Memory B cell (primary cell): ENCODE measurements around the gene TMEM255B.
"Not testable (repeated sequence)": the region's sequence is repeated elsewhere in the genome, so short reads cannot be mapped to it uniquely, and the experiment has no call there.

Source experiments
- ATAC-seq: fragments of 150-1000 bp; cut with Tn5 transposase; 2 replicates; pipeline ENCODE4 v1.10.0; 2021; ENCODE audit warnings: low read depth, mild to moderate bottlenecking, moderate library complexity
- DNase-seq, 2 donors: peaks; one replicate each; pipeline ENCODE4 v3.0.0; 2022; ENCODE audit warnings: low spot score in 2 of 2
- H3K27ac Mint-ChIP-seq: one replicate; pipeline ENCODE4 v1.8.0; 2022; ENCODE audit warnings: mild to moderate bottlenecking, moderate library complexity, mixed read lengths
- H3K27me3 Mint-ChIP-seq: one replicate; pipeline ENCODE4 v1.8.0; 2022; ENCODE audit warnings: mixed read lengths
- H3K36me3 Mint-ChIP-seq: one replicate; pipeline ENCODE4 v1.8.0; 2022; ENCODE audit warnings: mild to moderate bottlenecking, mixed read lengths
- H3K4me1 Mint-ChIP-seq: one replicate; pipeline ENCODE4 v1.8.0; 2022; ENCODE audit warnings: mixed read lengths
- H3K4me3 Mint-ChIP-seq: one replicate; pipeline ENCODE4 v1.8.0; 2022; ENCODE audit warnings: mild to moderate bottlenecking, moderate library complexity, mixed read lengths
- H3K9me3 Mint-ChIP-seq: one replicate; pipeline ENCODE4 v1.8.0; 2022; ENCODE audit warnings: mixed read lengths

TMEM255B gene

GRCh38 chr13:113819341-113819730 is 60.3 kb downstream of the TMEM255B start:
- no peaks in the 10 kb centered on the region for H3K27me3 Mint-ChIP-seq
- peaks cover 24% of the 10 kb centered on the region for H3K4me1 Mint-ChIP-seq
- ATAC-seq (no peak), DNase-seq (no peak)
- no peaks in the 10 kb centered on the region for H3K9me3 Mint-ChIP-seq
- no peak overlapping the region for H3K4me3 Mint-ChIP-seq
- peaks cover 15% of the 10 kb centered on the region for H3K36me3 Mint-ChIP-seq
- no peak overlapping the region for H3K27ac Mint-ChIP-seq

GRCh38 chr13:113819731-113820715 is 61.0 kb downstream of the TMEM255B start:
- no peaks in the 10 kb centered on the region for H3K9me3 Mint-ChIP-seq
- H3K36me3 Mint-ChIP-seq, result peaks cover 15% of the 10 kb centered on the region
- peaks cover 22% of the 10 kb centered on the region for H3K4me1 Mint-ChIP-seq
- no peak overlapping the region for H3K27ac Mint-ChIP-seq
- DNase-seq, result no peak
- no peak overlapping the region for H3K4me3 Mint-ChIP-seq
- ATAC-seq, result no peak
- no peaks in the 10 kb centered on the region for H3K27me3 Mint-ChIP-seq

GRCh38 chr13:113820813-113821651 is 62.0 kb downstream of the TMEM255B start:
- no peak overlapping the region for H3K27ac Mint-ChIP-seq

GRCh38 chr13:113821847-113822246 is 62.8 kb downstream of the TMEM255B start:
- Mint-ChIP-seq H3K27ac (no peak overlapping the region), H3K4me3 (no peak overlapping the region), H3K4me1 (peaks cover 8% of the 10 kb centered on the region), H3K36me3 (peaks cover 11% of the 10 kb centered on the region), H3K9me3 (no peaks in the 10 kb centered on the region), H3K27me3 (no peaks in the 10 kb centered on the region)
- ATAC-seq, result no peak
- no peak for DNase-seq

More at GRCh38 chr13:113820813-113821651, 62.0 kb downstream of the TMEM255B start:
- Mint-ChIP-seq H3K4me3 (no peak overlapping the region), H3K9me3 (no peaks in the 10 kb centered on the region), H3K27me3 (no peaks in the 10 kb centered on the region), H3K4me1 (peaks cover 13% of the 10 kb centered on the region), H3K36me3 (peaks cover 11% of the 10 kb centered on the region)
- DNase-seq, result no peak
- no peak for ATAC-seq

GRCh38 chr13:113822266-113822665 is 63.2 kb downstream of the TMEM255B start:
- no peaks in the 10 kb centered on the region for H3K27me3 Mint-ChIP-seq
- no peak overlapping the region for H3K27ac Mint-ChIP-seq
- no peak for DNase-seq
- no peaks in the 10 kb centered on the region for H3K9me3 Mint-ChIP-seq
- no peak for ATAC-seq
- no peak overlapping the region for H3K4me3 Mint-ChIP-seq
- H3K36me3 Mint-ChIP-seq, result peaks cover 13% of the 10 kb centered on the region
- H3K4me1 Mint-ChIP-seq, result peaks cover 5% of the 10 kb centered on the region

- H3K4me1 Mint-ChIP-seq, result peaks cover 2% of the 10 kb centered on the region
- peaks cover 16% of the 10 kb centered on the region for H3K36me3 Mint-ChIP-seq
- no peaks in the 10 kb centered on the region for H3K27me3 Mint-ChIP-seq
- H3K4me3 Mint-ChIP-seq, result no peak overlapping the region
- DNase-seq, result no peak
- no peak for ATAC-seq
- H3K9me3 Mint-ChIP-seq, result no peaks in the 10 kb centered on the region
- H3K27ac Mint-ChIP-seq, result no peak overlapping the region
These were observed 64.1 kb downstream of the TMEM255B start for GRCh38 chr13:113822956-113823744.

- DNase-seq, result no peak
- ATAC-seq, result no peak
- Mint-ChIP-seq H3K9me3 (no peaks in the 10 kb centered on the region), H3K27me3 (no peaks in the 10 kb centered on the region), H3K36me3 (peaks cover 16% of the 10 kb centered on the region), H3K4me3 (no peak overlapping the region), H3K4me1 (peaks cover 2% of the 10 kb centered on the region), H3K27ac (no peak overlapping the region)
These were observed 64.7 kb downstream of the TMEM255B start for GRCh38 chr13:113823771-113824170.

GRCh38 chr13:113825841-113826240 is 66.8 kb downstream of the TMEM255B start:
- H3K4me3 Mint-ChIP-seq, result no peak overlapping the region
- H3K27ac Mint-ChIP-seq, result no peak overlapping the region
- no peaks in the 10 kb centered on the region for H3K27me3 Mint-ChIP-seq
- peaks cover 2% of the 10 kb centered on the region for H3K4me1 Mint-ChIP-seq
- ATAC-seq, result no peak
- peaks cover 18% of the 10 kb centered on the region for H3K36me3 Mint-ChIP-seq
- no peaks in the 10 kb centered on the region for H3K9me3 Mint-ChIP-seq
- no peak for DNase-seq

- H3K27me3 Mint-ChIP-seq, ATAC-seq, H3K4me1 Mint-ChIP-seq, H3K27ac Mint-ChIP-seq, H3K4me3 Mint-ChIP-seq, DNase-seq, H3K9me3 Mint-ChIP-seq: not testable (repeated sequence)
- peaks cover 15% of the 10 kb centered on the region for H3K36me3 Mint-ChIP-seq
These were observed 67.4 kb downstream of the TMEM255B start for GRCh38 chr13:113826446-113826845.

- Mint-ChIP-seq H3K4me1 (peaks cover 2% of the 10 kb centered on the region), H3K36me3 (peaks cover 12% of the 10 kb centered on the region), H3K4me3 (no peak overlapping the region), H3K9me3 (no peaks in the 10 kb centered on the region), H3K27me3 (no peaks in the 10 kb centered on the region), H3K27ac (no peak overlapping the region)
- DNase-seq (no peak), ATAC-seq (no peak)
These were observed 68.0 kb downstream of the TMEM255B start for GRCh38 chr13:113827021-113827420.

- ATAC-seq (no peak), DNase-seq (no peak)
- Mint-ChIP-seq H3K36me3 (peaks cover 11% of the 10 kb centered on the region), H3K4me3 (no peak overlapping the region), H3K4me1 (peaks cover under 1% of the 10 kb centered on the region), H3K27me3 (no peaks in the 10 kb centered on the region), H3K27ac (no peak overlapping the region), H3K9me3 (no peaks in the 10 kb centered on the region)
These were observed 69.3 kb downstream of the TMEM255B start for GRCh38 chr13:113828282-113828825.

- H3K9me3 Mint-ChIP-seq, H3K4me3 Mint-ChIP-seq, H3K27ac Mint-ChIP-seq, H3K27me3 Mint-ChIP-seq, DNase-seq, H3K4me1 Mint-ChIP-seq, ATAC-seq: not testable (repeated sequence)
- H3K36me3 Mint-ChIP-seq, result peaks cover 10% of the 10 kb centered on the region
These were observed 71.5 kb downstream of the TMEM255B start for GRCh38 chr13:113830426-113830950.

GRCh38 chr13:113831061-113831460 is 72.0 kb downstream of the TMEM255B start:
- Mint-ChIP-seq H3K36me3 (peaks cover 10% of the 10 kb centered on the region), H3K27ac (no peak overlapping the region), H3K4me3 (no peak overlapping the region), H3K4me1 (peaks cover 3% of the 10 kb centered on the region), H3K27me3 (peaks cover 1% of the 10 kb centered on the region), H3K9me3 (no peaks in the 10 kb centered on the region)
- no peak for DNase-seq
- ATAC-seq, result no peak
